Smooth muscle cell (in vitro differentiated cells): ENCODE data around the gene BFAR. TPM values are rescaled to one million over a fixed set of nuclear protein-coding genes. Genes with fewer than 3 reads are reported as not detected.
"Not testable (repeated sequence)": the region's sequence is repeated elsewhere in the genome, so short reads cannot be mapped to it uniquely, and the experiment has no call there.

Experiments used
- DNase-seq: peaks from one replicate; lab custom pipeline; 2025; ENCODE audit not compliant: unreplicated experiment; lab: John Stamatoyannopoulos, UW
- H2AFZ ChIP-seq: fragments of 200-600 bp; sonication (generic); 2 replicates; pipeline ENCODE4 v1.6.0; 2016; ENCODE audit warnings: antibody characterized with exemption, low read depth, mild to moderate bottlenecking
- H3F3A ChIP-seq: fragments of 200-600 bp; sonication (generic); 2 replicates; pipeline ENCODE4 v1.6.0; 2017; ENCODE audit warnings: antibody characterized with exemption, low read depth
- H3K27ac ChIP-seq: fragments of 200-600 bp; sonication (generic); 2 replicates; pipeline ENCODE4 v1.5.1; 2016; ENCODE audit warnings: low read depth, mild to moderate bottlenecking
- H3K27me3 ChIP-seq: fragments of 200-600 bp; sonication (generic); 2 replicates; pipeline ENCODE4 v1.6.1; 2016; ENCODE audit warnings: low read depth, mild to moderate bottlenecking
- H3K36me3 ChIP-seq: fragments of 200-600 bp; sonication (generic); 2 replicates; pipeline ENCODE4 v1.5.1; 2016; ENCODE audit warnings: low read depth
- H3K4me1 ChIP-seq: fragments of 200-600 bp; sonication (generic); 2 replicates; pipeline ENCODE4 v1.5.1; 2016; ENCODE audit warnings: low read depth
- H3K4me2 ChIP-seq: fragments of 200-600 bp; sonication (generic); 2 replicates; pipeline ENCODE4 v1.6.0; 2016; ENCODE audit warnings: mild to moderate bottlenecking
- H3K4me3 ChIP-seq: fragments of 200-600 bp; sonication (generic); 2 replicates; pipeline ENCODE4 v1.5.1; 2016; ENCODE audit warnings: mild to moderate bottlenecking
- H3K79me2 ChIP-seq: fragments of 200-600 bp; sonication (generic); 2 replicates; pipeline ENCODE4 v1.6.0; 2016; ENCODE audit warnings: low read depth, mild to moderate bottlenecking
- H3K9ac ChIP-seq: fragments of 200-600 bp; sonication (generic); 2 replicates; pipeline ENCODE4 v1.6.0; 2016; ENCODE audit warnings: low read depth
- H3K9me3 ChIP-seq: fragments of 200-600 bp; sonication (generic); replicated peaks from 2 replicates; pipeline ENCODE4 v1.5.1; 2016; ENCODE audit warnings: low read depth
- H4K20me1 ChIP-seq: fragments of 200-600 bp; sonication (generic); 2 replicates; pipeline ENCODE4 v1.6.0; 2016; ENCODE audit warnings: low read depth
- CTCF ChIP-seq: fragments of 200-600 bp; sonication (generic); IDR thresholded peaks from 2 replicates; pipeline ENCODE4 v1.5.1; 2017; ENCODE audit warnings: borderline replicate concordance, mild to moderate bottlenecking, antibody characterized with exemption; ENCODE audit not compliant: insufficient read depth, poor library complexity, severe bottlenecking
- WGBS: methylation state at CpG from one replicate; pipeline ENCODE4 v1.1.7; 2016; ENCODE audit warnings: low lambda C conversion rate; 5-methylcytosine and 5-hydroxymethylcytosine counted together
- polyA plus RNA-seq: library from polyadenylated mRNA; unstranded; fragments of >200 nt; fragmentation: Nextera tagmentation; extraction: Ambion mirVana; gene quantifications from 2 replicates; pipeline ENCODE4 v1.2.1, GENCODE V29; 2016
- total RNA-seq: library from RNA; depleted of rRNA; stranded (reverse); fragments of >200 nt; gene quantifications from 2 replicates; pipeline ENCODE4 v1.2.3, GENCODE V29; 2014

Gene BFAR
- total and polyA plus RNA-seq, 2 experiments from 2014 or later, result 35.9 to 82.2 TPM

GRCh38 chr16:14628806-14629611 lies 3.7 kb upstream of the BFAR start:
- Histone ChIP-seq H4K20me1 (peaks cover 5% of the 10 kb centered on the region), H3K4me3 (peak overlapping the region; percentile 84), H2AFZ (no peak overlapping the region), H3K36me3 (peaks cover 6% of the 10 kb centered on the region), H3K4me1 (peaks cover 15% of the 10 kb centered on the region), H3F3A (no peaks in the 10 kb centered on the region), H3K9me3 (no peaks in the 10 kb centered on the region), H3K79me2 (peaks cover 36% of the 10 kb centered on the region), H3K27me3 (no peaks in the 10 kb centered on the region), H3K27ac (peak overlapping the region; percentile 79), H3K9ac (peak overlapping the region; percentile 86), H3K4me2 (peak overlapping the region; percentile 96)
- 59% methylated on average over 12 of the region's 12 CpGs for WGBS
- no peak for DNase-seq
- no peak for TF ChIP-seq CTCF

GRCh38 chr16:14629612-14629918 lies 3.2 kb upstream of the BFAR start:
- peak overlapping the region; percentile 79 for H3K27ac ChIP-seq
- TF ChIP-seq CTCF, result no peak
- H3K4me1 ChIP-seq, result peaks cover 19% of the 10 kb centered on the region
- H4K20me1 ChIP-seq, result peaks cover 10% of the 10 kb centered on the region
- 5% methylated on average over 17 of the region's 17 CpGs for WGBS
- no peaks in the 10 kb centered on the region for H3K27me3 ChIP-seq
- peaks cover 41% of the 10 kb centered on the region for H3K79me2 ChIP-seq
- no peak for DNase-seq
- H2AFZ ChIP-seq, result no peak overlapping the region
- H3K4me2 ChIP-seq, result peak overlapping the region; percentile 96
- H3K9ac ChIP-seq, result peak overlapping the region; percentile 86
- H3K36me3 ChIP-seq, result peaks cover 6% of the 10 kb centered on the region
- H3K4me3 ChIP-seq, result peak overlapping the region; percentile 84
- no peaks in the 10 kb centered on the region for H3K9me3 ChIP-seq
- no peaks in the 10 kb centered on the region for H3F3A ChIP-seq

- Histone ChIP-seq H3K27ac (peak within 1 kb of the TSS; percentile 79), H3K36me3 (peaks cover 6% of the 10 kb centered on the region), H3K4me2 (peak within 1 kb of the TSS; percentile 96), H3K4me3 (peak within 1 kb of the TSS; percentile 84), H3K4me1 (peaks cover 19% of the 10 kb centered on the region), H3F3A (no peaks in the 10 kb centered on the region), H3K79me2 (peaks cover 46% of the 10 kb centered on the region), H4K20me1 (peaks cover 15% of the 10 kb centered on the region), H2AFZ (peak within 1 kb of the TSS; percentile 24), H3K9ac (peak within 1 kb of the TSS; percentile 86), H3K9me3 (no peaks in the 10 kb centered on the region), H3K27me3 (no peaks in the 10 kb centered on the region)
- no peak for TF ChIP-seq CTCF
- 3% methylated on average over 31 of the region's 51 CpGs for WGBS
- peak; percentile 85 for DNase-seq
Measured at GRCh38 chr16:14629919-14630619, 2.7 kb upstream of the BFAR start, which contains the start of gene PARN. TSS of gene PARN (minus strand) at chr16:14630260. CDS start at chr16:14630125, 135 bp downstream.

- not testable (repeated sequence) for H3K27me3 ChIP-seq, H3K9me3 ChIP-seq, H3F3A ChIP-seq, DNase-seq, H3K9ac ChIP-seq, H3K36me3 ChIP-seq
- Histone ChIP-seq H3K4me1 (peaks cover 24% of the 10 kb centered on the region), H4K20me1 (peaks cover 22% of the 10 kb centered on the region), H2AFZ (peak overlapping the region; percentile 24), H3K4me3 (peak overlapping the region; percentile 84), H3K27ac (peak overlapping the region; percentile 74), H3K79me2 (peaks cover 53% of the 10 kb centered on the region), H3K4me2 (peak overlapping the region; percentile 64)
- 88% methylated on average over 29 of the region's 29 CpGs for WGBS
Measured at GRCh38 chr16:14630620-14631330, 2.0 kb upstream of the BFAR start.
